Bronchial epithelial cell (primary cell): ENCODE data around the gene ITPR3. TPM values are rescaled to one million over a fixed set of nuclear protein-coding genes. Genes with fewer than 3 reads are reported as not detected.

Experiments
- DNase-seq: peaks from one replicate; pipeline ENCODE4 v3.0.0-alpha.2; 2010; ENCODE audit warnings: low read depth
- FAIRE-seq: peaks from 2 replicates; lab custom pipeline; 2011; peaks lifted over from hg19 to GRCh38; lab: Jason Lieb, UNC
- H3K27me3 ChIP-seq: 2 replicates; pipeline ENCODE4 v1.5.1; 2011; ENCODE audit warnings: low read length; ENCODE audit not compliant: control insufficient read depth, insufficient read depth
- H3K36me3 ChIP-seq: 2 replicates; pipeline ENCODE4 v1.5.1; 2011; ENCODE audit warnings: low read length; ENCODE audit not compliant: control insufficient read depth, insufficient read depth
- H3K4me3 ChIP-seq: 2 replicates; pipeline ENCODE4 v1.5.1; 2011; ENCODE audit warnings: mild to moderate bottlenecking, low read depth, low read length, control low read depth
- total RNA-seq: library from RNA; depleted of rRNA; stranded (reverse); fragments of >200 nt; gene quantifications from 2 replicates; pipeline ENCODE4 v1.2.1, GENCODE V29; 2014
- TF ChIP-seq, protein P1 (sequence below): IDR thresholded peaks from 2 replicates; pipeline ENCODE4 v1.5.1; 2011; ENCODE audit warnings: mild to moderate bottlenecking, moderate library complexity, low read length, control low read depth, inconsistent platforms; ENCODE audit not compliant: insufficient read depth, severe bottlenecking

ITPR3 gene
- total RNA-seq, 1 donor from 2014 or later = 95.6 TPM

DNA sequence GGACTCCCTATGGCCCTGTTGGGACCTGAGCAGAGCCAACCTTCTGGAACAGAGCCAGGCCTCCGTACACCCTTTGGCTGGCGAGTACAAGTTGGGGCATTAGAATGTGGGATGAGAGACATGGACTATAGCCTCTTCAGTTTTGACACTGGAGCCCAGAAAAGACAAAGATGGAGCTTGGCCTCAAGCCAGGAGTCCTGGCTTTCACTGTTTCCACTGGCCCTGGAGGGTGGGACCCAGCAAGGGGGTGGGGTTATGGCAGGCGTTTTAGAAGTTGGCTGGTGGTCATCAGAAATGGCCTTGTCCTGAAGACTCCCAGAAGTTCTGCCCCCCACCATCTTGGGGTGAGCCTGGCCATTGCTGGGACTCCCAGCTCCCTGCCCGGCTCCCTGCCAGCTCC lies 21.8 kb downstream of the ITPR3 start:
- no peak for DNase-seq
- FAIRE-seq = no peak
- no peaks in the 10 kb centered on the region for H3K27me3 ChIP-seq
- TF ChIP-seq, protein P1, sequence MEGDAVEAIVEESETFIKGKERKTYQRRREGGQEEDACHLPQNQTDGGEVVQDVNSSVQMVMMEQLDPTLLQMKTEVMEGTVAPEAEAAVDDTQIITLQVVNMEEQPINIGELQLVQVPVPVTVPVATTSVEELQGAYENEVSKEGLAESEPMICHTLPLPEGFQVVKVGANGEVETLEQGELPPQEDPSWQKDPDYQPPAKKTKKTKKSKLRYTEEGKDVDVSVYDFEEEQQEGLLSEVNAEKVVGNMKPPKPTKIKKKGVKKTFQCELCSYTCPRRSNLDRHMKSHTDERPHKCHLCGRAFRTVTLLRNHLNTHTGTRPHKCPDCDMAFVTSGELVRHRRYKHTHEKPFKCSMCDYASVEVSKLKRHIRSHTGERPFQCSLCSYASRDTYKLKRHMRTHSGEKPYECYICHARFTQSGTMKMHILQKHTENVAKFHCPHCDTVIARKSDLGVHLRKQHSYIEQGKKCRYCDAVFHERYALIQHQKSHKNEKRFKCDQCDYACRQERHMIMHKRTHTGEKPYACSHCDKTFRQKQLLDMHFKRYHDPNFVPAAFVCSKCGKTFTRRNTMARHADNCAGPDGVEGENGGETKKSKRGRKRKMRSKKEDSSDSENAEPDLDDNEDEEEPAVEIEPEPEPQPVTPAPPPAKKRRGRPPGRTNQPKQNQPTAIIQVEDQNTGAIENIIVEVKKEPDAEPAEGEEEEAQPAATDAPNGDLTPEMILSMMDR = no peak
- H3K4me3 ChIP-seq = no peak overlapping the region
- H3K36me3 ChIP-seq = peaks cover 17% of the 10 kb centered on the region

DNA sequence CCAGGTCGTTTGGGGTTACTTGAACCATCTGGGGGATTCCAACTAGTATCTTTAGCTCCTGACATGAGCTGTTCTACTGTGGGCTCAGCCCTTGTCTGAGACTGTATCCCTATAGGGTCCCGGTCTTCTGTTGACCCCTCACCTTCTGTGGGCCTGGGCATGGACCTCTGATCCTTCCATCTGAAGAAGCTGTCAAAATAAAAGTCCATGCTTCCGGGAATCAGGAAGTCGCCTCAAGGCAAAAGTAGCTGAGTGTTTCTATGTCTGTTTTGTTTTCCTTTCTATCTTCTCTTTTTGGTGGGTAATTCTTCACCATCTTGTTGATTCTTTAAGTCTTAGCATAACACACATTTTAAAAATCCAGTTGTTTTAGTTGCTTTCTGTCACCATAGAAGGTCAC lies 30.3 kb downstream of the ITPR3 start:
- Histone ChIP-seq H3K27me3 (no peaks in the 10 kb centered on the region), H3K4me3 (no peak overlapping the region), H3K36me3 (peaks cover 20% of the 10 kb centered on the region)
- DNase-seq (no peak), FAIRE-seq (no peak)
- TF ChIP-seq, protein P1 = no peak

DNA sequence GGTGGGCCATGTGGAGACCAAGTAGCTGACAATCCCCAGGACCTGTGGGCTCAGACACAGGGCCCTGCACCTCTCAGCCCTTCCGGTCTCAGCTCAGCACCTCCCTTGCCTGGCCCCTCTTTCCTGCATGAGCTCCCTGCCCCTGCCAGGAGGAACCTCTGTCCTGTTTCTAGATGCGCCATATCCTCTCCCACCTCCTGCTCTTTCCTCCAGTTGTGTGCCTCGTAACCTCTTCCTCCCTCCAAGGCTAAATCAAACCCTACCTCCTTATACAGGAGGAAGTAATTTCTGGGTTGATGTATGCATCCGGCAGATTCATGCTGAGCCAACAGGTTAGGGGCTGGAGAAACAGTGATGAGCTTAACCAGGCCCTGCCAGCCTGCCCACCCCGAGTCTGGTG lies 30.9 kb downstream of the ITPR3 start:
- Histone ChIP-seq H3K27me3 (no peaks in the 10 kb centered on the region), H3K36me3 (peaks cover 23% of the 10 kb centered on the region), H3K4me3 (no peak overlapping the region)
- FAIRE-seq = no peak
- TF ChIP-seq, protein P1 = no peak
- DNase-seq = no peak

DNA sequence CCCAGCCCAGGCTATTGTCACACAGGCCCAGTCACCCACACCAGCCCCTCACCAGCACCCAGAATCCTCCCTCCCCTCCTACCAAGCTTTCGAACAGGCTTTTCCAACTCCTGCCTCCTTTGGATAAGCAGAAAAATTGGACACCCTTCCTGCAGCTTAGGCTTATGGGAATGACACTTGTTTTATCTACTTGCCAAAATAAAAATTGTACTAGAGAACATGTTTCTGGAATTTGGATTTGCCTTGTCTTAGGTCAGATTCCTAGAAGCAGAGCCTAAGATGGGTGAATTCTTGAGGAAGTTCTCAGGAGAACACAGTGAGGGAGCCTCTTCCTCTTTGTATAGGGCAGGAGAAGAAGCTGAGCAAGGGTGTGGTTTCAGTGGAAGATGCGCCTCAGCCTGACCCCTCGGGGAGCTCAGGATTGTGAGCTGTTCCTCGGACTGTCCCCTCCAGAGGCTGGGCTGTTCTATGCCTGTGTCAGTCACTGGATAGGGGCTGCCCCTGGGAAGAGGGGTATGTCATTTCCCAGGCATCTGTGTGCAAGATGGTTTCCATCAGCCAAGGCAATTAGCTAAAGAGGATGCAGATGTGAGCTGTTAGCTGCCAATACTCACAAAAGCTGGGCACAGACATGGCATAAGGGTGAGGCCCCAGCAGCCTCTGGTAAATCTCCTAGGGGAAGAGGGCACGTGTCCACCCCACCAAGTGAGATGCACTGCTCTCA lies 33.9 kb downstream of the ITPR3 start:
- no peak for DNase-seq
- Histone ChIP-seq H3K27me3 (no peaks in the 10 kb centered on the region), H3K36me3 (peaks cover 39% of the 10 kb centered on the region), H3K4me3 (no peak overlapping the region)
- TF ChIP-seq, protein P1 = no peak
- FAIRE-seq = no peak

DNA sequence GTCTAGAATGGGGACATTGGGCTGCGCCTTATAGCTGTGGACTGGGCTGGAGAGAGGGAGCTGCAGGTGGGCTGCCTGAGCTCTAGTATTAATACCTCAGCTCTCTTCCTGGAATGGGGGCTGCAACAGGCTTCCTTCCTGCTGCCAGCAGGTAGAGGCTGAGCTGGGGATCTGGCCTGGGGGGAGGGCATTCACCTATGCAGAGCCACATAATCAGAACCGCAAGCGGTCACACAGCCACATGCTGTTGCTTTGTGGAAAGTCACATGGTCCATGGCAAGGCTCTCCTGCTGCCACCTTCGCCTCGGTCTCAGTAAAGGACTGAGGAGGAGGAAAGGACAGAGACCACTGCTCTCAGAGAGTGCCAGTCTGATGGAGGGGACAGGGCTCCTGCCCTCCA lies 35.7 kb downstream of the ITPR3 start:
- Histone ChIP-seq H3K36me3 (peaks cover 40% of the 10 kb centered on the region), H3K27me3 (no peaks in the 10 kb centered on the region), H3K4me3 (no peak overlapping the region)
- FAIRE-seq (no peak), DNase-seq (no peak)
- TF ChIP-seq, protein P1 = no peak
